Mesendoderm (in vitro differentiated cells): ENCODE results near the gene LRP2.
"Not testable (repeated sequence)": the region's sequence is repeated elsewhere in the genome, so short reads cannot be mapped to it uniquely, and the experiment has no call there.

Experiments used
- DNase-seq: peaks from one replicate; pipeline ENCODE4 v3.0.0; 2013
- H2AK5ac ChIP-seq: 2 replicates; pipeline ENCODE4 v1.6.1; 2013; ENCODE audit warnings: low read length, inconsistent platforms
- H2BK120ac ChIP-seq: 2 replicates; pipeline ENCODE4 v1.6.1; 2013; ENCODE audit warnings: low read depth, mild to moderate bottlenecking, low read length, moderate library complexity, mixed read lengths
- H2BK15ac ChIP-seq: replicated peaks from 2 replicates; pipeline ENCODE4 v1.6.1; 2013; ENCODE audit warnings: low read depth, mild to moderate bottlenecking, moderate library complexity
- H2BK5ac ChIP-seq: 2 replicates; pipeline ENCODE4 v1.6.1; 2013; ENCODE audit warnings: low read length, inconsistent platforms
- H3K18ac ChIP-seq: 2 replicates; pipeline ENCODE4 v1.6.1; 2013; ENCODE audit warnings: mild to moderate bottlenecking, low read length, mixed read lengths
- H3K23ac ChIP-seq: one replicate; pipeline ENCODE4 v1.6.1; 2013; ENCODE audit warnings: low read length
- H3K27ac ChIP-seq: 2 replicates; pipeline ENCODE4 v1.5.1; 2013; ENCODE audit warnings: low read depth, mild to moderate bottlenecking, inconsistent platforms, low read length, moderate library complexity
- H3K27me3 ChIP-seq: 2 replicates; pipeline ENCODE4 v1.6.1; 2013; ENCODE audit warnings: low read length, control low read depth, mild to moderate bottlenecking, inconsistent platforms; ENCODE audit not compliant: insufficient read depth, poor library complexity
- H3K36me3 ChIP-seq: 2 replicates; pipeline ENCODE4 v1.6.1; 2013; ENCODE audit warnings: low read length, inconsistent platforms; ENCODE audit not compliant: control insufficient read depth, insufficient read depth
- H3K4ac ChIP-seq: one replicate; pipeline ENCODE4 v1.6.1; 2013; ENCODE audit warnings: low read depth, mild to moderate bottlenecking, low read length, moderate library complexity
- H3K4me1 ChIP-seq: 2 replicates; pipeline ENCODE4 v1.6.1; 2013; ENCODE audit warnings: low read depth, low read length, inconsistent platforms; ENCODE audit not compliant: control insufficient read depth
- H3K4me2 ChIP-seq: 2 replicates; pipeline ENCODE4 v1.6.1; 2013; ENCODE audit warnings: low read length
- H3K4me3 ChIP-seq: 2 replicates; pipeline ENCODE4 v1.5.1; 2013; ENCODE audit warnings: mild to moderate bottlenecking, low read length
- H3K56ac ChIP-seq: one replicate; pipeline ENCODE4 v1.6.1; 2013; ENCODE audit warnings: low read length
- H3K79me1 ChIP-seq: 2 replicates; pipeline ENCODE4 v1.6.1; 2013; ENCODE audit warnings: low read length, inconsistent platforms
- H3K79me2 ChIP-seq: 2 replicates; pipeline ENCODE4 v1.6.1; 2013; ENCODE audit warnings: mild to moderate bottlenecking, low read length; ENCODE audit not compliant: control insufficient read depth, insufficient read depth
- H3K9ac ChIP-seq: 2 replicates; pipeline ENCODE4 v1.6.1; 2013; ENCODE audit warnings: low read length, inconsistent platforms
- H4K5ac ChIP-seq: one replicate; pipeline ENCODE4 v1.6.1; 2013; ENCODE audit warnings: low read length
- H4K8ac ChIP-seq: one replicate; pipeline ENCODE4 v1.6.1; 2013; ENCODE audit warnings: low read depth, mild to moderate bottlenecking, control low read depth, low read length, moderate library complexity
- WGBS: extraction: QIAGEN DNeasy Blood & Tissue Kit; methylation state at CpG from one replicate; pipeline ENCODE4 v1.1.7; 2013; ENCODE audit warnings: low lambda C conversion rate, missing lambda C conversion rate; ENCODE audit not compliant: insufficient coverage; ENCODE audit errors: extremely low coverage; 5-methylcytosine and 5-hydroxymethylcytosine counted together

The LRP2 gene

DNA sequence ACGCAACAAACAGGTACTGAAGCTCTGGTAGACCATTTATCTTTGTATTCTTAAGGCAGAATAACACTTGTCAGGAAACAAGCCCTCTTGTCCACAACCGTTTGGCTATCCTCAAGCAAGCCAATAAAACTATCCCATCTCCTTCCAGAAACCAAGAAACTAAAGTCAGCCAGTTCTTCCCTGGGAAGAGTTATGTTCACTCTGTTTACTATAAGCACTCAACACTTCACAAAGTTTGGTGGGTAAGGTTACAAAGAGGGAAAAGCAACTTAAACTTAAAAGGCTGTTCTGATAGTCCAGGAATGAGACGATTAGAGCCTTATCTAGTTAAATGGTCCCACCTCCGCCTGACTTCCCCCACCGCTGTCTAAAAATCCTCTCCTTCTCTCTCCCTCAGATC lies 25.6 kb downstream of the LRP2 start:
- H3K36me3 ChIP-seq, result no peaks in the 10 kb centered on the region
- H3K27me3 ChIP-seq, result no peaks in the 10 kb centered on the region
- no peak overlapping the region for H3K18ac ChIP-seq
- H3K4ac ChIP-seq, result no peak overlapping the region
- H4K5ac ChIP-seq, result no peak overlapping the region
- H3K4me3 ChIP-seq, result no peak overlapping the region
- no peak overlapping the region for H4K8ac ChIP-seq
- no CpG with 5 or more reads among the region's 5 CpGs for WGBS
- no peak overlapping the region for H3K4me2 ChIP-seq
- H3K4me1 ChIP-seq, result no peaks in the 10 kb centered on the region
- no peak overlapping the region for H2BK15ac ChIP-seq
- no peak overlapping the region for H3K9ac ChIP-seq
- no peaks in the 10 kb centered on the region for H3K79me1 ChIP-seq
- H2BK120ac ChIP-seq, result no peak overlapping the region
- H3K27ac ChIP-seq, result no peak overlapping the region
- DNase-seq, result no peak
- H2BK5ac ChIP-seq, result no peak overlapping the region
- no peak overlapping the region for H3K23ac ChIP-seq
- no peaks in the 10 kb centered on the region for H3K79me2 ChIP-seq
- H2AK5ac ChIP-seq, result no peak overlapping the region
- H3K56ac ChIP-seq, result no peak overlapping the region

DNA sequence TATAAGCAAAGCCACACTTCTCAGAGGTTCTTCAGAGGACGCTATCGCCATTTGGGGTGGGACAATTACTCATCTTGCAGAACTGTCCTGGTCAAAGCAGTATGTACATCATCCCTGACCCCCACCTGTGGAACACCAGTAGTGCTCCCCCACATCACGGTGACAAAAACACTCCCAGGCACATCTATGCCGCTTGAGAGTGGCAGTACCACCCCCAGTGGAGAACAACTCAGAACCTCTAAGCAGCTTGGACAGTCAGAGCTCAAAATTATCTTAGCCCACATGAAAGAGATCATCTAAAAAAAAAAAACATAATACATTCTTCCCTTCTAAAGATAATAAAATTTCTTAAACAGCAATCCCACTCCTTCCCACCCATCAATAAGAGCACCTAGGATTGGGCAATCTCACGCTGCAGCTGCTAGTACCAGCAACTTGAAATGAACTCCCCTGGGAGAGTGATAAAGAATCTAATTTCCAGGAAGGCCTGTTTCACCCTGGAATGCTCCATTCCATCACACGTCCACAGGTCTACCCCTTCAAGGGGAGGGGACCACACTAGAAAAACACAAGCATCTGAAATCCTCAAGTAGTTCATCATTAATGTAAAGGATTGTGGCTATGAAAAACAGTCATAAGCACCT lies 31.7 kb downstream of the LRP2 start:
- Histone ChIP-seq H3K36me3 (no peaks in the 10 kb centered on the region), H3K79me1 (no peaks in the 10 kb centered on the region), H3K4me1 (no peaks in the 10 kb centered on the region), H3K4ac (no peak overlapping the region), H3K23ac (no peak overlapping the region), H3K4me3 (no peak overlapping the region), H3K27ac (no peak overlapping the region), H3K18ac (no peak overlapping the region), H4K8ac (no peak overlapping the region), H2BK5ac (no peak overlapping the region), H3K56ac (no peak overlapping the region), H3K79me2 (no peaks in the 10 kb centered on the region), H3K9ac (no peak overlapping the region), H2AK5ac (no peak overlapping the region), H2BK15ac (no peak overlapping the region), H3K27me3 (no peaks in the 10 kb centered on the region), H3K4me2 (no peak overlapping the region), H4K5ac (no peak overlapping the region), H2BK120ac (no peak overlapping the region)
- WGBS, result no CpG with 5 or more reads among the region's 6 CpGs
- DNase-seq, result no peak

DNA sequence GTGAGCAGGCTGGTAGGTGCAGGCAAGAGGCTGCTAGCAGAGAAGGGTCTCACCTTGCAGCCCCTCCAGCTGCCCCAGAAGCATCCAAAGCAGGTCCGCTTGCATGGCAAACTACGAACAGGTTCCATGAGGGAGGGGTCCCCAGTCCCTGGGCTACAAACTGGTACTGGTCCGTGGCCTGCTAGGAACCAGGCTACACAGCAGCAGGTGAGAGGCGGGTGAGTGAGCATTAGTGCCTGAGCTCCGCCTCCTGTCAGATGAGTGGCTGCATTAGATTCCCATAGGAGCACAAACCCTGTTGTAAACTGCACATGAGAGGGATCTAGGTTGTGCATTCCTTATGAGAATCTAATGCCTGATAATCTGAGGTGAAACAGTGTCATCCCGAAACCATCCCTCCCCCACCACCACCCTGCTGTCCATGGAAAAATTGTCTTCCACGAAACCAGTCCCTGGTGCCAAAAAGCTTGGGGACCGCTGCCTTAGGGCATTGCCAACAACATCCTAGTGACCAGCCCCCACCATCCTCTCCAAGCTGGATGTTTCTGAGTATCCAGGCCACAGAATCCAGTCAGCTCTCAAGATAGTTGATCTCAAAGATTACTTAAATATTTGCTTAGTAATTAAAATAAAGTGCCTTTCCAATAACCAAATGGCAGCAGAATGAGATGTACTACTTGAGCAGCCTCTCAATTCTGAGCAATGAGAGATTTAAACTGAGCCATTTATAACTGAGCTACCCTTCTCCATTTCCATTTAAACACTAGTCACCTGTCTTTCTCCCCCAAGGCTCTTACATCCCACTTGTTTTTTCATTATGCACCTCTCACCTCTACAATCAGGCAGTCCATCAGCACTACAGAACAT lies 32.4 kb downstream of the LRP2 start:
- Histone ChIP-seq H3K9ac (no peak overlapping the region), H3K4me3 (no peak overlapping the region), H3K27me3 (no peaks in the 10 kb centered on the region), H3K27ac (no peak overlapping the region), H2BK5ac (no peak overlapping the region), H3K4ac (no peak overlapping the region), H2BK120ac (no peak overlapping the region), H4K8ac (no peak overlapping the region), H3K56ac (no peak overlapping the region), H2BK15ac (no peak overlapping the region), H3K18ac (no peak overlapping the region), H2AK5ac (no peak overlapping the region), H3K36me3 (no peaks in the 10 kb centered on the region), H3K79me1 (no peaks in the 10 kb centered on the region), H3K23ac (no peak overlapping the region), H3K79me2 (no peaks in the 10 kb centered on the region), H4K5ac (no peak overlapping the region), H3K4me1 (no peaks in the 10 kb centered on the region), H3K4me2 (no peak overlapping the region)
- DNase-seq, result no peak
- WGBS, result no CpG with 5 or more reads among the region's 8 CpGs

DNA sequence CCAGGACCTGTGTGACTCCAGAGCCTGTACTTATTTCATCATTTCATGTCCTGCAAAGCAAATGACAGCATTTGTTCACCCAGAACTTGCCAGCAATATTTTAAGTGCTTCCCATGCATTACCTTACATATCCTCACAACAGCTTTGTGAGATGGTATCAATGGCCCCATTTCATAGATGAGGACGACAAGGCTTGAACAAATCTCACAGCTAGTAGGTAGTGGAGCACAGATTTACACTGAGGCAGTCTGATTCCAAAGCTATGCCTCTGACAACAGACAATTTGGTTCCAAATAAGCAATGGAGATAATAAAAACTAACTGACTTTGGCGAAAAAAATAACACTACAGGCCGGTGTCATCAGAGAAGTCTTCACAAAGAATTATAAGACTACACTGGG lies 33.5 kb downstream of the LRP2 start:
- Histone ChIP-seq H3K9ac (no peak overlapping the region), H3K4me2 (no peak overlapping the region), H3K18ac (no peak overlapping the region), H2AK5ac (no peak overlapping the region), H3K56ac (no peak overlapping the region), H4K8ac (no peak overlapping the region), H4K5ac (no peak overlapping the region), H3K23ac (no peak overlapping the region), H3K4ac (no peak overlapping the region), H2BK15ac (no peak overlapping the region), H3K79me2 (no peaks in the 10 kb centered on the region), H3K4me1 (no peaks in the 10 kb centered on the region), H3K36me3 (no peaks in the 10 kb centered on the region), H2BK5ac (no peak overlapping the region), H2BK120ac (no peak overlapping the region), H3K27ac (no peak overlapping the region), H3K79me1 (no peaks in the 10 kb centered on the region), H3K27me3 (no peaks in the 10 kb centered on the region), H3K4me3 (no peak overlapping the region)
- no peak for DNase-seq
- no CpG with 5 or more reads among the region's 3 CpGs for WGBS

DNA sequence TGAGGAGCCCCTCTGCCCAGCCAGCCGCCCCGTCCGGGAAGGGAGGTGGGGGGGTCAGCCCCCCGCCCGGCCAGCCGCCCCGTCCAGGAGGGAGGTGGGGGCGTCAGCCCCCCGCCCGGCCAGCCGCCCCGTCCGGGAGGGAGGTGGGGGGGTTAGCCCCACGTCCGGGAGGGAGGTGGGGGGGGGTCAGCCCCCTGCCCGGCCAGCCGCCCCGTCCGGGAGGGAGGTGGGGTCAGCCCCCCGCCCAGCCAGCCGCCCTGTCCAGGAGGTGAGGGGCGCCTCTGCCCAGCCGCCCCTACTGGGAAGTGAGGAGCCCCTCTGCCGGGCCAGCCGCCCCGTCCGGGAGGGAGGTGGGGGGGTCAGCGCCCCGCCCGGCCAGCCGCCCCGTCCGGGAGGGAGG lies 34.5 kb downstream of the LRP2 start:
- DNase-seq, H3K36me3 ChIP-seq, H3K4ac ChIP-seq, H3K9ac ChIP-seq, H2BK15ac ChIP-seq, H4K8ac ChIP-seq, H3K79me1 ChIP-seq, H4K5ac ChIP-seq, H3K4me1 ChIP-seq, H3K79me2 ChIP-seq, H3K23ac ChIP-seq, H3K27me3 ChIP-seq, H2AK5ac ChIP-seq, H2BK120ac ChIP-seq, H3K27ac ChIP-seq, H3K4me2 ChIP-seq, H2BK5ac ChIP-seq, H3K4me3 ChIP-seq, H3K18ac ChIP-seq, H3K56ac ChIP-seq: not testable (repeated sequence)
- WGBS, result no CpG with 5 or more reads among the region's 33 CpGs
